ENCODE measurements around the gene XXYLT1. TPM values are rescaled to one million over a fixed set of nuclear protein-coding genes. Genes with fewer than 3 reads are reported as not detected.

Gene XXYLT1
- total RNA-seq, 1 donor from 2014 or later = 25.4 TPM

DNA sequence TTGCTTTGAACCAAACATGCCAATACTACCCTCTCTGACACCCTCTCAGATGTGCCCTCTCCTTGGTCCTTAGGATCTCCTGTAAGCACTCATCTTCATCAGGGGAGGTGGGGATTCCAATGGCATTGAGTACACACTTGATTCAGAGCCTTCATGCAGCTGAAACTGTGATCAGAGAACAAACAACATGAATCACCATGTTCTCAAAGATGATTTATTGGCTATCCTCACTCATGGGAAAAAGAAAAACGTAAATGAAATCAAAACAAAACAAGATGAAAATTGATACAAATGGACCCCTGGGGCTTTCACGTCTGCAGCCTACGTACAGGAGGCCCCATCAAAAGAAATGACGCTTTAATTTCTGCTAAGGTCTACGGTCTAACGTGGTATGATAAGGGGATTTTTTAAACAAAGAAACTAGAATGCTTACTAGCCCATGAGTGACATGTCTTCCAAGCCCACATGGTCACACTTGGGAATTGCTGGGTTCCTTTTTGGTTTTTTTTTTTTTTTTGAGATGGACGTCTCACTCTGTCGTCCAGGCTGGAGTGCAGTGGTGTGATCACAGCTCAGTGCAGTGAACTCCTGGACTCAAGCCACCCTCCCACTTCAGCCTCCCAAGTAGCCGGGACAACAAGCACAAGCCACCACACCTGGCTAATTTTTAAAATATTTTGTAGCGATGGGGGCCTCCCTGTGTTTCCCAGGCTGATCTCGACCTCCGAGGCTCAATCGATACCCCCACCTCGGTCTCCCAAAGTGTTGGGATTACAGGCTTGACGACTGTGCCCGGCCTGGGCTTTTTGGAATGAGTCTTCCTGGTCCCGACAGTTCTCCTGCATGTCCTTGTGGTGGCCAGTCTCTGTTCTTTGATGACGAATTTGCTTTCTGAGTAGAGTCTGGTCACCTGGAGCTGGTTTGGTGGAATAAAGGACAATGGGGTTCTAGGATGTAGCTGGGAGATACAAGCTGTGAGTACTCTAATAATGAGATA, 202.6 kb downstream of the XXYLT1 start:
- no peak for DNase-seq (ENCODE audit: low spot score, unreplicated experiment)
- Mint-ChIP-seq H3K36me3 (ENCODE audit: insufficient read depth) (peaks cover 22% of the 10 kb centered on the region), H3K27ac (no peak overlapping the region), H3K27me3 (no peaks in the 10 kb centered on the region), H3K4me1 (ENCODE audit: low read depth) (peaks cover 11% of the 10 kb centered on the region), H3K4me3 (ENCODE audit: low read depth) (no peak overlapping the region), H3K9me3 (ENCODE audit: low read depth) (no peaks in the 10 kb centered on the region)
- TF ChIP-seq, protein P1, sequence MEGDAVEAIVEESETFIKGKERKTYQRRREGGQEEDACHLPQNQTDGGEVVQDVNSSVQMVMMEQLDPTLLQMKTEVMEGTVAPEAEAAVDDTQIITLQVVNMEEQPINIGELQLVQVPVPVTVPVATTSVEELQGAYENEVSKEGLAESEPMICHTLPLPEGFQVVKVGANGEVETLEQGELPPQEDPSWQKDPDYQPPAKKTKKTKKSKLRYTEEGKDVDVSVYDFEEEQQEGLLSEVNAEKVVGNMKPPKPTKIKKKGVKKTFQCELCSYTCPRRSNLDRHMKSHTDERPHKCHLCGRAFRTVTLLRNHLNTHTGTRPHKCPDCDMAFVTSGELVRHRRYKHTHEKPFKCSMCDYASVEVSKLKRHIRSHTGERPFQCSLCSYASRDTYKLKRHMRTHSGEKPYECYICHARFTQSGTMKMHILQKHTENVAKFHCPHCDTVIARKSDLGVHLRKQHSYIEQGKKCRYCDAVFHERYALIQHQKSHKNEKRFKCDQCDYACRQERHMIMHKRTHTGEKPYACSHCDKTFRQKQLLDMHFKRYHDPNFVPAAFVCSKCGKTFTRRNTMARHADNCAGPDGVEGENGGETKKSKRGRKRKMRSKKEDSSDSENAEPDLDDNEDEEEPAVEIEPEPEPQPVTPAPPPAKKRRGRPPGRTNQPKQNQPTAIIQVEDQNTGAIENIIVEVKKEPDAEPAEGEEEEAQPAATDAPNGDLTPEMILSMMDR (IDR thresholded peaks at IDR 0.05; ENCODE audit: unreplicated experiment) = no peak

DNA sequence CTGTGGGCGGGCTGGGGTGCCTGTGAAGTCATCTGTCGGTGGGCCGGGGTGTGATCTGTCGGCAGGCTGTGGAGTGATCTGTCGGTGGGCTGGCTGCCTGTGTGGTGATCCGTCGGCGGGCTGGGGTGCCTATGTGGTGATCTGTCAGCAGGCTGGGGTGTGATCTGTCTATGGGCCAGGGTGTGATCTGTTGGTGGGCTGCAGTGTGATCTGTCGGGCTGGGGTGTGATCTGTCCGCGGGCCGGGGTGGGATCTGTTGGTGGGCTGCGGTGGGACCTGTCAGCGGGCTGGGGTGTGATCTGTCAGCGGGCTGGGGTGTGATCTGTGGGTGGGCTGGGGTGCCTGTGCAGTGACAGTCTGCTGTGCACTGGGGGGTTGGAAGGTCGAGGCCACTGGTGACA, 204.5 kb downstream of the XXYLT1 start:
- Mint-ChIP-seq H3K4me1 (ENCODE audit: low read depth) (peaks cover 11% of the 10 kb centered on the region), H3K27me3 (peaks cover 7% of the 10 kb centered on the region), H3K27ac (no peak overlapping the region), H3K9me3 (ENCODE audit: low read depth) (no peaks in the 10 kb centered on the region), H3K36me3 (ENCODE audit: insufficient read depth) (peaks cover 22% of the 10 kb centered on the region), H3K4me3 (ENCODE audit: low read depth) (no peak overlapping the region)
- TF ChIP-seq, protein P1 (IDR thresholded peaks at IDR 0.05; ENCODE audit: unreplicated experiment) = no peak
- no peak for DNase-seq (ENCODE audit: low spot score, unreplicated experiment)

DNA sequence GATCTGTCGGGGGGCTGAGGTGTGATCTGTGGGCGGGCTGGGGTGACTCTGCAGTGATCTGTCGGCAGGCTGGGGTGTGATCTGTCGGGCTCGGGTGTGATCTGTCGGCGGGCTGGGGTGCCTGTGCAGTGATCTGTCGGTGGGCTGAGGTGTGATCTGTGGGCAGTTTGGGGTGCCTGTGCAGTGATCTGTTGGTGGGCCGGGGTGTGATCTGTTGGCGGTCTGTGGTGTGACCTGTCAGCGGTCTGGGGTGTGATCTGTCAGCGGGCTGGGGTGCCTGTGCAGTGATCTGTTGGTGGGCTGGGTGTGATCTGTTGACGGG, 205.1 kb downstream of the XXYLT1 start:
- peaks cover 22% of the 10 kb centered on the region for H3K36me3 Mint-ChIP-seq (ENCODE audit: insufficient read depth)
- H3K27ac Mint-ChIP-seq = no peak overlapping the region
- peaks cover 9% of the 10 kb centered on the region for H3K27me3 Mint-ChIP-seq
- DNase-seq (ENCODE audit: low spot score, unreplicated experiment) = no peak
- H3K9me3 Mint-ChIP-seq (ENCODE audit: low read depth) = no peaks in the 10 kb centered on the region
- H3K4me3 Mint-ChIP-seq (ENCODE audit: low read depth) = no peak overlapping the region
- peaks cover 8% of the 10 kb centered on the region for H3K4me1 Mint-ChIP-seq (ENCODE audit: low read depth)
- TF ChIP-seq, protein P1 (IDR thresholded peaks at IDR 0.05; ENCODE audit: unreplicated experiment) = no peak

DNA sequence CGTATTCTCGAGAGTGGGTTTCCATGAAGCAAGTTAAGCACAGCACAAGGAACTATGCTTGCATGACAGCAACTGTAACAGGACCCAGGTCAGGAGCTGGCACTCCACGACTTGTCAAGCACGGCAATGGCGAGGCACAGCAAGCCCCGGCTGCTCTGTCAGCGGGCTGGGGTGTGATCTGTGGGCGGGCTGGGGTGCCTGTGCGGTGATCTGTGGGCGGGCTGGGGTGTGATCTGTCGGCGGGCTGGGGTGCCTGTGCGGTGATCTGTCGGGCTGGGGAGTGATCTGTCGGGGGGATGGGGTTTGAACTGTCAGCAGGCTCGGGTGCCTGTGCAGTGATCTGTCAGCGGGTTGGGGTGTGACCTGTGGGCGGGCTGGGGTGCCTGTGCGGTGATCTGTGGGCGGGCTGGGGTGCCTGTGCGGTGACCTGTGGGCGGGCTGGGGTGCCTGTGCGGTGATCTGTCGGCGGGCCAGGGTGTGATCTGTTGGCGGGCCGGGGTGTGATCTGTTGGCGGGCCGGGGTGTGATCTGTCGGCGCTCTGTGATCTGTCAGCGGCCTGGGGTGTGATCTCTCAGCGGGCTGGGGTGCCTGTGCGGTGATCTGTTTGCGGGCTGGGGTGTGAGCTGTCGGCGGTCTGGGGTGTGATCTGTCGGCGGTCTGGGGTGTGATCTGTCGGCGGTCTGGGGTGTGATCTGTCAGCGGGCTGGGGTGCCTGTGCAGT, 205.7 kb downstream of the XXYLT1 start:
- Mint-ChIP-seq H3K27me3 (peaks cover 9% of the 10 kb centered on the region), H3K9me3 (ENCODE audit: low read depth) (no peaks in the 10 kb centered on the region), H3K36me3 (ENCODE audit: insufficient read depth) (peaks cover 22% of the 10 kb centered on the region), H3K4me1 (ENCODE audit: low read depth) (peaks cover 3% of the 10 kb centered on the region), H3K27ac (no peak overlapping the region), H3K4me3 (ENCODE audit: low read depth) (no peak overlapping the region)
- TF ChIP-seq, protein P1 (IDR thresholded peaks at IDR 0.05; ENCODE audit: unreplicated experiment) = no peak
- no peak for DNase-seq (ENCODE audit: low spot score, unreplicated experiment)

DNA sequence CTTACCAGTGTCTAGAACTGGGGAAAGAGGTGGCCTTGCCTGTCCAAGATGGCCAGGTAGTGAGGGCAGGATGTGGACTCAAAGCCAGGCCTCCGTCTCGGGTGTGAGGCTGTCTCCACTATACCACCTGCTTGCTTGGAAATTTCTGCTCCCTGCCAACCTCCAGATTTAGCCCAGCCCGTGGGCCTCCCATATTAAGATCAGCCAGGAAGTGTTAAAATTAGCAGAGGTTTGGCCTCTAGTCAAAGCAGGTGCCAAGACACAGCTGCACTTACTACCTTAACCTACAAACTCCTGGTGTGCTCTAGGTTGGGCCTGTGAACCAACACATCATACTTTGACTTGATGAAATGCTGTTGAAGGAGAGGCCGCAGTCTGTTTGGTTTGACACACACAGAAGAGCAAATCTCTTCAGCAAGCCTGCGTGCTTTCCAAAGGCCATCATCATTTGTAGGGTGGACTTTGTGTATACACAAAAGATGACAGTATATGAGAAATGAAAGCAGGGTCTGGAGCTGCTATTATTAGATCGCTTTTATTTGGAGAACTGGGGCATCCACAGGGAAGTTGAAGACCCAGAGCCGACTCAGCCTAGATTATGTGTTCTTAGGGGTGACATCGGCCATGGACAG, 206.5 kb downstream of the XXYLT1 start:
- Mint-ChIP-seq H3K36me3 (ENCODE audit: insufficient read depth) (peaks cover 20% of the 10 kb centered on the region), H3K9me3 (ENCODE audit: low read depth) (no peaks in the 10 kb centered on the region), H3K4me1 (ENCODE audit: low read depth) (peaks cover 2% of the 10 kb centered on the region), H3K27ac (no peak overlapping the region), H3K27me3 (peaks cover 9% of the 10 kb centered on the region), H3K4me3 (ENCODE audit: low read depth) (no peak overlapping the region)
- no peak for DNase-seq (ENCODE audit: low spot score, unreplicated experiment)
- TF ChIP-seq, protein P1 (IDR thresholded peaks at IDR 0.05; ENCODE audit: unreplicated experiment) = no peak

Measured in progenitor cell of endocrine pancreas (in vitro differentiated cells).